CD4-positive, alpha-beta T cell treated with Interleukin-12 subunit alpha and Interleukin-12 subunit beta, for 1 hour (primary cell): Measurements from ENCODE around the gene SP6.

Experiments used
- DNase-seq: peaks from one replicate; pipeline ENCODE4 v3.0.0-alpha.2; 2020

SP6 gene

GRCh38 chr17:47831003-47831933, 19.7 kb downstream of the SP6 start, which contains the start of the genes LRRC46 and MRPL10:
Gene LRRC46, plus strand, starts transcription at chr17:47831670. Its CDS starts 320 bp downstream, at chr17:47831990.
Gene MRPL10, minus strand, starts transcription at chr17:47831541. Its CDS starts 30 bp downstream, at chr17:47831511.
- DNase-seq: peak; percentile 94

- DNase-seq: no peak
Measured at GRCh38 chr17:47830396-47831002, 20.5 kb downstream of the SP6 start.

- peak; percentile 90 for DNase-seq
Measured at GRCh38 chr17:47829870-47830269, 21.1 kb downstream of the SP6 start.

- no peak for DNase-seq
Measured at GRCh38 chr17:47823519-47823918, 27.4 kb downstream of the SP6 start.

- DNase-seq: no peak
Measured at GRCh38 chr17:47822785-47823184, 28.2 kb downstream of the SP6 start.

GRCh38 chr17:47821424-47822391, 29.3 kb downstream of the SP6 start, which contains the start of gene OSBPL7:
Gene OSBPL7, minus strand, starts transcription at chr17:47821794. Its CDS starts 1,516 bp downstream, at chr17:47820278.
- peak; percentile 88 for DNase-seq

GRCh38 chr17:47821031-47821423, 29.9 kb downstream of the SP6 start:
- DNase-seq: no peak

GRCh38 chr17:47820033-47820789, 30.8 kb downstream of the SP6 start:
- no peak for DNase-seq

- no peak for DNase-seq
Measured at GRCh38 chr17:47819475-47819874, 31.5 kb downstream of the SP6 start.

- no peak for DNase-seq
Measured at GRCh38 chr17:47818002-47818695, 32.8 kb downstream of the SP6 start.

GRCh38 chr17:47816947-47817346, 34.0 kb downstream of the SP6 start:
- no peak for DNase-seq

GRCh38 chr17:47816111-47816735, 34.7 kb downstream of the SP6 start:
- no peak for DNase-seq

- no peak for DNase-seq
Measured at GRCh38 chr17:47815106-47815918, 35.7 kb downstream of the SP6 start.

GRCh38 chr17:47813512-47814031, 37.4 kb downstream of the SP6 start:
- DNase-seq: no peak

- no peak for DNase-seq
Measured at GRCh38 chr17:47813077-47813476, 37.9 kb downstream of the SP6 start.

GRCh38 chr17:47812146-47812920, 38.6 kb downstream of the SP6 start:
- DNase-seq: no peak

GRCh38 chr17:47811709-47812108, 39.3 kb downstream of the SP6 start:
- no peak for DNase-seq

GRCh38 chr17:47810901-47811635, 39.9 kb downstream of the SP6 start:
- no peak for DNase-seq
